Islet of Langerhans (tissue), 1 donor: ENCODE results near the gene MST1.

Experiments
- FAIRE-seq: peaks from one replicate; lab custom pipeline; 2011; peaks lifted over from hg19 to GRCh38; lab: Jason Lieb, UNC

MST1 gene

GRCh38 chr3:49717959-49718857 lies 28.9 kb upstream of the MST1 start:
- FAIRE-seq, result no peak

GRCh38 chr3:49717211-49717958 lies 28.1 kb upstream of the MST1 start:
- FAIRE-seq, result no peak

- no peak for FAIRE-seq
Measured at GRCh38 chr3:49716691-49717210, 27.5 kb upstream of the MST1 start.

GRCh38 chr3:49716169-49716568 lies 26.9 kb upstream of the MST1 start:
- no peak for FAIRE-seq

- no peak for FAIRE-seq
Measured at GRCh38 chr3:49715611-49716121, 26.4 kb upstream of the MST1 start.

GRCh38 chr3:49714728-49715550 lies 25.7 kb upstream of the MST1 start:
- no peak for FAIRE-seq

- no peak for FAIRE-seq
Measured at GRCh38 chr3:49713336-49714105, 24.2 kb upstream of the MST1 start.

- no peak for FAIRE-seq
Measured at GRCh38 chr3:49712631-49713317, 23.5 kb upstream of the MST1 start.

GRCh38 chr3:49712166-49712565 lies 22.9 kb upstream of the MST1 start:
- no peak for FAIRE-seq

- no peak for FAIRE-seq
Measured at GRCh38 chr3:49711489-49711888, 22.2 kb upstream of the MST1 start.

GRCh38 chr3:49709852-49710251 lies 20.6 kb upstream of the MST1 start:
- FAIRE-seq, result no peak

- FAIRE-seq, result no peak
Measured at GRCh38 chr3:49707113-49707480, 17.8 kb upstream of the MST1 start.

- no peak for FAIRE-seq
Measured at GRCh38 chr3:49706456-49707112, 17.3 kb upstream of the MST1 start.

- FAIRE-seq, result no peak
Measured at GRCh38 chr3:49705390-49705960, 16.2 kb upstream of the MST1 start.

GRCh38 chr3:49704629-49705028 lies 15.4 kb upstream of the MST1 start:
- FAIRE-seq, result no peak

- FAIRE-seq, result no peak
Measured at GRCh38 chr3:49703956-49704355, 14.7 kb upstream of the MST1 start.

- no peak for FAIRE-seq
Measured at GRCh38 chr3:49703443-49703927, 14.2 kb upstream of the MST1 start.

- FAIRE-seq, result no peak
Measured at GRCh38 chr3:49702672-49703071, 13.4 kb upstream of the MST1 start.

GRCh38 chr3:49701388-49702077 lies 12.3 kb upstream of the MST1 start:
- FAIRE-seq, result no peak
